ENCODE measurements around the gene ARPC1B.
A peak's percentile ranks its signal among the peaks of the same experiment; 100 is the strongest.
"Not testable (repeated sequence)": the region's sequence is repeated elsewhere in the genome, so short reads cannot be mapped to it uniquely, and the experiment has no call there.

The ARPC1B gene

DNA sequence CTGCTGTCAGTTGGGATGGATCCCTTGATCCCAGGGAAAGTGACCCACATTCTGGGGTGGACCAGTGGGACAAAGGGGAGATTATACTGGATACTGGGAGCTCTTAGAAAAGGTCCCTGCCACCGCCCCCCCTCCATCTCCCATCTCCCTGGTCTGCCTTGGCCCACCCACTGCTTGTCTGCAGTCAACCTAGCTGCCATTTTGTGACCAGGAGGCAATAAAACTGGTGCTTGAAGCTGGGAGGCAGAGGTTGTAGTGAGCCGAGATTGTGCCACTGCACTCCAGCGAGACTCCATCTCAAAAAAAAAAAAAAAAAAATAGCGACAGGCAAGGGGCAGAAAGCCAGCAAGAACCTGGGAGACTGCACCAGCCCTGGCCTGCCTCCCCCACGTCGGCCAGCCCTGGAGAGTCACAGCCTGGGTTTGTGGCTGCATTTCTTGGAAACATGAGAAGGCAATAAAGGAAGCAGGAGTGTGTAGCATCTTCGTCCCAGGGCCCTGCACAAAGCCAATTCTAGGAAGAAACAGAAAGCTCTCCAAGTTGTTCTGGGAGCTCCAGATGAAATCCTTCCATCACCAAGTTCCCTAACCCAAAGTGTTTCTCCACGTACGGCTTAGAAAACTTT lies 4.7 kb upstream of the ARPC1B start:
- no peak for DNase-seq

DNA sequence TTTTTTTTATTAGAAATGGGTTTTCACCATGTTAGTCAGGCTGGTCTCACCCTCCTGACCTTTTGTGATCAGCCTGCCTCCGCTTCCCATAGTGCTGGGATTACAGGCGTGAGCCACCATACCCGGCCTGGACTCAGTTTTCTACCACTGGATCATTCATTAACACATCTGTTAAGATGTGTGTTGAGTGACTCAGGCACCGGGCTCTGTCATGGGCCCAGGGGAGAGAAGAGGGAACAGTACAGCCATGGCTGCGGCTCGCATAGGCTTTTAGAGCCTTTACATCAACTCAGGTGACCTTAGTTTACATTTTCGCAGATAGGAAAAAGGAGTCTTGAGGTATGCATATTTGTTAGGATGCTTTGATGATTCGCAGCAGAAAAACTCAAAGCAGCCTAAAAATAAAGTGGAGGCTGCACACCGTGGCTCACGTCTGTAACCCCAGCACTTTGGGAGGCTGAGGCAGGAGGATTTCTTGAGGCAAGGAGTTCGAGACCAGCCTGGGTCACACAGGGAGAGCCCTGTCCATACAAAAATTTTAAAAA lies 3.1 kb upstream of the ARPC1B start:
- no peak for DNase-seq

DNA sequence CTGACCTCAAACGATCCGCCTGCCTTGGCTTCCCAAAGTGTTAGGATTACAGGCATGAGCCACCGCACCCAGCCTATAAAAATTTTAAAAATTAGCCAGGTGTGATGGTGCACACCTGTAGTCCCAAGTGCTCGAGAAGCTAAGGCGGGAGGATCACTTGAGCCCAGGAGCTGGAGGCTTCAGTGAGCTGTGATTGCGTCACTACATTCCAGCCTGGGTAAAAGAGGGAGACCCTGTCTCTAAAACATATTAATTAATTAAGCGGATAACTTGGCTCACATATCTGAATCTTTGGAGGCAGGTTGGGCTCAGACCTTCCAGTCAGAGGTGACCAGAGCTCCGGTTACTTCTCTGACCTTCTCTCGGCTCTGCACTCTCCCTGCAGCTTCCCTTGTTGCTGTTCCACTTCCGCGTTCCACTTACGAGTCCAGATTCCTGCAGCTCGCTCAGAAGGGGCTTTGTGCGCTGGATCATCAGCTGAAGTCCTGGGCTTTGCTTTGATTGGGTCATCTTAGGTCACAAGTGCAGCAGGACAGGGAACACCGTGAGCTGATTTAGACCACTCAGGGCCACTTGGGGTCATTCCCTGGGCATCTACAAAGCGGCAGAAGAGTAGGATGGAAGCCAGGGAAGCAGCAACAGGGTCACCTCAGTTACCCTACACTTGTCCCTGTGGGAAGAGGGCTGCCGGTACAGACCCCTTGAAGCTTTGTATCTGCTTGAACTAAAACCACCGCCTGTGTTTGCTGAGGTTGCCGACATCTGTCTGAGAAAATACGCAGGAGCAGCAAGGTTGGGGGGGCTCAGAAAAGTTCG lies 2.0 kb upstream of the ARPC1B start:
- no peak for DNase-seq

DNA sequence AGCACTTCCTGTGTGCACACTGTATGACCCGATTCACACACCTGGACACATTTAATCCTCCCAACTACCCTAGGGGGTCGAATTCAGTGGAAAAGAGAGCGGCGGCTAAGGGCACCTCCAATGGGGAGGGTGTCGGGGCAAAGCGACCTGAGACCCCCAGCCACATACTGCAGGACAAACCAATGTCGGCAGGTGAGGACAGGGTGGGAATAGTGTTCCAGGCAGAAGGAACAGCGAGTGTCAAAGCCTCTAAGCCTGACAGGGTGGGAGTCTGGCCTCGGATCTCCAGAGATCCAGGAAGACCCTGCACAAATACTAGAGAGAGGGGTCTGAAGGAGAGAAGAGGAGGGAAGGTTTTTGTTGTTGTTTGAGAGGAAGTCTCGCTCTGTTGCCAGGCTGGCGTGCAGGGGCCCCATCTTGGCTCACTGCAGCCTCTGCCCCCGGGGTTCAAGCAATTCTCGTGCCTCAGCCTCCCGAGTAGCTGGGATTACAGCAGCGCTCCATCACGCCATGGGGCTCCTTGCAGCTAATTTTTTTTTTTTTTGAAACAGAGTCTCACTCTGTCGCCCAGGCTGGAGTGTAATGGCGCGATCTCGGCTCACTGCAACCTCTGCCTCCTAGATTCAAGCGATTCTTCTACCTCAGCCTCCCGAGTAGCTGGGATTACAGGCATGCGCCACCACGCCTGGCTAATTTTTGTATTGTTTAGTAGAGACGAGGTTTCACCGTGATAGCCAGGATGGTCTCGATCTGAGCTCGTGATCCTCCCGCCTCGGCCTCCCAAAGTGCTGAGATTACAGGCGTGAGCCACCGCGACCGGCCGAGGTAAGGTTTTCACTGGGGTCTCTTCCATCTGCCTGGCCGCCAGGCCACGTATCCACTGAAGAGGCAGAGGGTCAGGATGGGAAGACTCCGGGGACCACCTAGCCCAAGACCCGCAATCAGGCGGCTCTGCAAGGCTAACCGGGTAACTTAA lies 1.2 kb upstream of the ARPC1B start:
- DNase-seq: no peak

DNA sequence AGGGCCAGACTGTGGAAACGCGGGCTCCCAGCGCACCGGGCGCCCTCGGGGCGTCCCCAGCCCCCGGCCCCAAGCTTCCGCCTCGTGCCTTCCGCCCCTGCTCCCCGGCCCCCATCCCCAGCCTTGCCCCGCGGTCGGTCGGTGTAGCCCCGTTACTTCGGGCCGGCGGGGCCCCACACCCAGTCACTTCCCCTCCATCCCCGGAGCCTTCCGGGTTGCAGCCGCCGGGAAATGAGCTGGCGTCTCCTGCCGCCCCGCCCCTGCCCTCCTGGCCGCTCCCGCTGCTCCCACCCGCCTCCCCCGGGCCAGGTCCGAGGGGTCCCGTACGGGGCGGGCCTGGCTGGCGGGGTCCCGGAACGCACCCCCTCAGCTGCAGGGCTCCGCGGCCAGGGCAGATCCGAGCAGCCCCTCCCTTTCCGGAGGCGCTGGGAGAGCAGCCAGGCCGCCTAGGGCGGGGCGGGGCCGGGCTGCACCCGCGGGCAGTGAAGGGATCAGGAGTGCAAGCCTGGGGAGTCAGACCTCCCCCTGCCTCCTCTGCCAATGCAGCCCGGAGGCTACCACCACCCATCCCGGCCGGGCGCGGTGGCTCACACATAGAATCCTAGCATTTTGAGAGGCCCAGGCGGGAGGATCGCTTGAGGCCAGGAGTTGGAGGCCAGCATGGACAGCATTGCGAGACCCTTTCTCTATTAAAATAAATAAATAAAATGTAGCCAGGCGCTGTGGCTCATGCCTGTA lies 709 bp downstream of the ARPC1B start:
- peak in 1 of 2 donors; percentile 55 for DNase-seq

DNA sequence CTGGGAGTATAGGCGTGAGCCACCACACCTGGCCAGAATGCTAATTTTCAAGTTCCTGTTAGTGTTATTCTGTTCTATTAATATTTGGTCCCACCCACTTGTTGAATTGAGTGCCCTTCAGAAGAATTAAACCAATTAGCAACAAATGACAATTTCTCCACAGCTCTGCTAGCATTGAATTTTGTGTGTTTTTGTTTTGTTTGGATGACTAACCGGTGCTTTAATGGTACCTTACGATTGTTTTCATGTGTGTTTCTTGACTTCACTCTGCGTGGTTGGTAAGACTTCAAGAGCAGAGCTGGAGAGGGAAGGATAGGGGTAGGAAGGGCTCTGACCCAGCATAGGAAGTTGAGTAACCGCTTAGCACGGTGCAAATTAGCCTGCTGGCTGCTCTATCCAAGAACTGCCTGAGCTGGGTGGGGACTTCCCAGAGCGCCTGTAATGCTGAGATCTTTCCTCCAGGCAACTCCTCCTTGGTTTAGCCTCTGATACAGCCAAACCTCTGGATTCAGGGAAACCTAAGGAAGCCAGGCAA lies 4.6 kb downstream of the ARPC1B start:
- peak in 1 of 2 donors; percentile 18 for DNase-seq

DNA sequence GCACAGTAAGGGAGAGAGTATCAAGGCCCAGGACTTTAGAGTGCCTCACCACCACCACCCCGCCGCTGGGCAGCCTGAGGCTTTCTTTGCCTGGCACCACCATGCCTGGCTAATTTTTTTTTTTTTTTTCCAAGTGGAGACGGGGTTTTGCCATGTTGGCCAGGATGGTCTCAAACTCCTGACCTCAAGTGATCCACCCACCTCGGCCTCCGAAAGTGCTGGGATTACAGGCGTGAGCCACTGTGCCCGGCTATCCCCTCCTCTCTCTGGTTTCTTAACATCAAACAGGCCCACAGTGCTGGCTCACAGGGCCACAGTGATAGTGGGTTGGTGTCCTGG lies 5.1 kb downstream of the ARPC1B start:
- not testable (repeated sequence) for DNase-seq

DNA sequence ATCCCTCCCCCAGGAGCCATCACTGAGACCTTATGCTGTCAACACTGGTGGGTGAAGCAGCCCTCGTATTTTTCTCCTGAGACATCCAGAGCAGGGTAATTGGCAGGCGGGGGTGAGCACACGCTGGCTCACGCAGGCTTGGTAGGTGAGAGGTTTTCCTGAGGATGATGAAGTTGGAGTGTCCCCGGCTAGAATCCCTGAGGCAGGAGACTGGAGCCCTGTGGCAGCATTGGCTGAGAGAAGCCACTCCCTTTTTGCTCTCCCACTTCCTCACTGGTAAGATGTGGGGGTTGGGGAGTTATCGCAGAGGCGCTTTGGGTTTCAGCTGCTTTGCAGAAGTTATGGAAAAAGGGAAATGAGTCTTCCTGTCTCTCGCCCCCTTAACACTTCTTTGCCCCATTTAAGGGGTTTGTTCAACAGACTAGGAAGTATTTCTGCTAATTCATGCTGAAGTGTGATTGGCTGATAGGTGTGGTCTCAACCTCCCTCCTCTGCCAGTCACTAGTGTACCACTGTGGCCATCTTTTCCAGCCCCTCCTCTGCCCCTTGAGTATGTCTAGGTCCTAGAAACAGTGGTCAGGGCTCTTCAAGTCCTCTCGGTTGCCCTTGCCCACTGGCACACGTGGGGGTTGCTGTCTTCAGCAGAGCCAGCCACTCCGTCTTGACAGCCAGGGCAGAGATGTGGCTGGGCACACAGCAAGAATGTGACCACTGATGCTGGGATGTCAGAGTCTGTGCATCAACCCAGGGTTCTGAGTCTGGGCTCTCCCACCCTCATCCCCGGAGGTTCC lies 5.7 kb downstream of the ARPC1B start:
- DNase-seq: peak; percentile 39 to 68

DNA sequence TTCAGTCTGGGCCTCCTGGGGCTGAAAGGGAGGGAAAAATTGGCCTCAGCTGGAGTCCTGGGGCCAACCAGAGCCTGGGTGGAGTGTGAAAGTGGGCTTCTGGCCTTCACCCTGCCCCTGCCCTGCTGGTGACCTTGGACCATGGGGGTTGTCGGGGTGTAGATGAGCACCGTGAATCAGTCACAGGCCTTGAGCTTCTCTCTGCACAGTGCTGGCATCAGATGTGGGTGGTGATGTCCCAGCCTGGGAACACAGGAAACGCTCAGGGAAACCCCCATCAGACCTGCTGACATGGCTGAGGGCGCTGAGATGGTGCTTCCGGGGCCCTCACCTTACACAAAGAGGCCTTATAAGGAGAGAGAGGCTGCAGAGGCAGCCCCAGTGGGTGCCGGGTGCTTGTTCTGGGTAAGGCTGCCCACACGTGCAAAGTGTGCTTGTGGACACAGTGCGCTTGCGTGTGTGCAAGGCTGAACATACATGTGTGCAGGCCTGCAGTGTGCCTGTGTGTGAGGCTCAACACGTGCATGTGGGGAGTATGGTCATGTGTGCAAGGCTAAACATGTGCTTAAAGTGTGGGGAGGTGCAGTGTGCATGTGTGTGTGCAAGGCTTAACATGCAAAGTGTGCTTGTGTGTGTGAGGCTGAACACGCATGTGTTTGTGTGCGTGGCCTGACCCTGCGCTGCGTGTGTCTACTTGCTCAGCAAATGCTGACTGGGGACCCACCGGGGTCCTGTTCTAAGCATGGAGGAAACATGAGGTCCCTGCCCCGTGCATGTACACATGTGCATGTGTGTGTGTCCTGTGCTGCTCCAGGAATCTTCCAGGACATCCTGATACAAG lies 6.5 kb downstream of the ARPC1B start:
- no peak for DNase-seq

DNA sequence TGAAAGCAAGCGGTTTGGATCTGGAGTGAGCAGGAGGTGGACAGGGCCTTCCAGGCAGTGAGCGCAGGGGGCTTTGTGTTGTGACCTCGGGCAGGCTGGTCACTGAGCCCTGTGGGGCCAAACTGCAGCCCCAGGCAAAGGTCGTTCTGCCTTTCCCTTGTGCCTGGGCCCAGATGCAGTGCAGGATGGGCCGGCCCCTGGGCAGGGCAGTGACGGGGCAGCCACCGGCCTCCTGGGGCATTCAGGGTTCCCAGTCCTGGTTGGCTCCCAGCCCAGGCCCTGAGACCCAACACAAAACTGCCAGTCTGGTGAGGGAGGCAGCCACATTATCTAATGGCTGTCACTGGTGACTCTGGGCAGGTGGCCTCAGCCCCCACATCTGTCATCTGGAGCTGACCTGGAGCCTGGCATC lies 7.1 kb downstream of the ARPC1B start:
- DNase-seq: no peak

DNA sequence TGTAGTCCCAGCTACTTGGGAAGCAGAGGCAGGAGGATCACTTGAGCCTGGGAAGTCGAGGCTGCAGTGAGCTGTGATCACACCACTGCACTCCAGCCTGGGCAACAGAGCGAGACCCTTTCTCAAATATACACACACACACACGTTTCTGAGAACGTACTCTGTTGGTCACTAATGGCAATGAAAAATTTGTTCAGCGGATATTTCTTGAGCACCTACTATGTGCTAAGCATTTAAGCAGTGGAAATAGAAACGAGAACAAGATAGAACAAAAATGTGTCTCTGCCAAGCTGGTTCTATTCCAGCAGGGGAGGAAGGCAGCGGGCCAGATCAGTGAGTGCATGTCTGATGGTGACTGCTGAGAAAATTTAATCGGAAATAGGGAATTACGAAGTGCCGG lies 8.7 kb downstream of the ARPC1B start:
- DNase-seq: no peak

DNA sequence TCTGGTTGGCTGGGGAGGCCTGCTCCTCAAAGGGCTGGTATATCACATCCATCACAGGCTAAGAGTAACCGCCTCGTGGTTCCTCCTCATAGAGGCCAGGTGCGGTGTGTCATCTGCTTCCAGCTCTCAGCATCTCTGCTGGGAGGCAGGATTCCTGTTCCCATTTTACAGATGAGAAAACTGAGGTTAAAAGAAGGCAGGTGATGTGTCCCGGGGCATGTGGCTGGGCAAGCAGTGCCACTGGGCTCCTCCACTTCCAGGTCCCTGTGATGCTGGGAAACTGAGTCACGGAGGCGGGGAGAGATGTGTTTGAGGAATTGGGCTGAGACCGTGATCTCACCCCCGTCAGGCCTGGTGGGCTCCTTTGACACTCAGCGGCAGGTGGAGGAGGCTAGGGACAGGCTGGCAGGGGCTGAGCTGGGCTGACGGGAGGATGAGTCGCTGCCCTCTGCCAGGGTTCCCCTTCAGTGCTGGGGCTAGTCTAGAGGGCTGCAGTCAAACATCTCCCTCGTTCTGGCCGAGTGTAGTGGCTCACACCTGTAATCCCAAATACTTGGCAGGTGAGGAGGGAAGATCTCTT lies 9.4 kb downstream of the ARPC1B start:
- DNase-seq: no peak

DNA sequence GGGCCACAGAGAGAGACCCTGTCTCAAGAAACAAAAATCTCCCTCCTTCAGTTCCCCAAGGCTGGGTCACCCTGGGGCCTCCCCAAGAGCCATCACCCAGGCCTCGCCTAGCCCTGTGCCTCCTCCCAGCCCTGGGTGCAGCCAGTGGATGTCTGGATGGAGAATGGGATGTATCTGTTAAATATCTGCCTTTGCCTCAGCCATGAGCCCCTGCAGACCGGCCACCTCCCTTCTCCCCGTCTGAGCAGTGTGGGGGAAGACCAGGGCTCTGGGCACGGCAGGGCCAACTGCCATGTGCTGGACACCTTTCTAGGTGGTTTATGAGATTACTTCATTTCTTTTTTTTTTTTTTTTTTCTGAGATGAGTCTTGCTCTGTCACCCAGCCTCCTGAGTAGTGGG lies 10.0 kb downstream of the ARPC1B start:
- no peak for DNase-seq

DNA sequence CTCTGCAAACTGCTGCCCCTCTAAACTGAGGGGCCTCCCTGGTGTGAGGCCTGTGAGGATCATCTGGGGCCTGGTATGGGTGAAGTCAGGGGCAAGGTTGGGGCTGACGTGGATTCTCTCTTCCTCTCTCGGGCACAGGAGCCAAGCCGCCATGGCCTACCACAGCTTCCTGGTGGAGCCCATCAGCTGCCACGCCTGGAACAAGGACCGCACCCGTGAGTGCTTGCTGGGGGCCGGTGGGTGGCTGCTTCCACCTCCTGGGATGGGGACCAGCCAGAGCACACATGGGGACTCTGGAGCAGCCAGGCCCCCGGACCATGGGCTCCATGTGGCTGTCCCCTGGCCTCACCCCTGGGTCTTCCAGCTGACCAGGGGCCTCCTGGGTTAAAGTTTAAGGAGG lies 11.0 kb downstream of the ARPC1B start:
- no peak for DNase-seq

DNA sequence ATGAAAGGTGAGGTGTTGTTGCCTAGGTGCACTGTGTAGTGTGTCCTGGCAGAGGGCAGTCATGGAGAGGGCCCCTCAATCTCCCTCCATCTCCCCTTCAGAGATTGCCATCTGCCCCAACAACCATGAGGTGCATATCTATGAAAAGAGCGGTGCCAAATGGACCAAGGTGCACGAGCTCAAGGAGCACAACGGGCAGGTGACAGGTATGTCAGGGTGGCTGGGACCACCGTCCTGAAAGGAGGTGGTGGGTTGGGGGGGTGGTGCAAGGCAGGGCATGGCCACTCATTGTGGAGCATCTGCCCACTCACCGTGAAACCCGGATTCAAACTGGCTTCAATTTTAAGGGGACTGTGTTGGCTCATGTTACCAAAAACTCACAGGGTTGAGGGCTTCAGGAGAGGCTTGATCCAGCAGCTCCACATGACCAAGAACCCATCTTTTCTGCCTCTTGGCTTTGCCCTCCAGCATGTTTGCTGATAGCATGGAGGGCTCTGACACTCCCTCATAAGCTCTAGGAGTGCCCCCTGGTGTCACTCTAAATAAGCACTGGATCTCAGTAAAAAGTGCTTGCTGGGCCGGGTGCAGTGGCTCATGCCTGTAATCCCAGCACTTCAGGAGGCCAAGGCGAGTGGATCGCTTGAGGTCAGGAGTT lies 12.2 kb downstream of the ARPC1B start:
- no peak for DNase-seq

DNA sequence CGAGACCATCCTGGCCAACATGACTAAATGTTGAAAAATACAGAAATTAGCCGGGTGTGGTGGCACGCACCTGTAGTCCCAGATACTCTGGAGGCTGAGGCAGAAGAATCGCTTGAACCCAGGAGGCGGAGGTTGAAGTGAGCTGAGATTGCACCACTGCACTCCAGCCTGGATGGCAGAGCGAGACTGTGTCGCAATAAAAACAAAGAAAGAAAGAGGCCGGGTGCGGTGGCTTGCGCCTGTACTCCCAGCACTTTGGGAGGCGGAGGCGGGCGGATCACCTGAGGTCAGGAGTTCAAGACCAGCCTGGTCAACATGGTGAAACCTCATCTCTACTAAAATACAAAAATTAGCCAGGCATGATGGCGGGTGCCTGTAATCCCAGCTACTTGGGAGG lies 12.7 kb downstream of the ARPC1B start:
- DNase-seq: not testable (repeated sequence)

DNA sequence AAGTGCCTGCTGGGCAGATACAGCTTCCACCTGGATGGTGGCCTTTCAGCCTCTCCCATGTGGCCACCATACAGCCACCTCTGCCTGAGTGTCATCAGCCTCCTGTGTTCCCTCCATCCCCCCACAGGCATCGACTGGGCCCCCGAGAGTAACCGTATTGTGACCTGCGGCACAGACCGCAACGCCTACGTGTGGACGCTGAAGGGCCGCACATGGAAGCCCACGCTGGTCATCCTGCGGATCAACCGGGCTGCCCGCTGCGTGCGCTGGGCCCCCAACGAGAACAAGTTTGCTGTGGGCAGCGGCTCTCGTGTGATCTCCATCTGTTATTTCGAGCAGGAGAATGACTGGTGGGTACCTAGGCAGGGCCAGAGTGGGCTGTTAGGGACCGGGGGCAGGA lies 13.4 kb downstream of the ARPC1B start:
- DNase-seq: no peak

DNA sequence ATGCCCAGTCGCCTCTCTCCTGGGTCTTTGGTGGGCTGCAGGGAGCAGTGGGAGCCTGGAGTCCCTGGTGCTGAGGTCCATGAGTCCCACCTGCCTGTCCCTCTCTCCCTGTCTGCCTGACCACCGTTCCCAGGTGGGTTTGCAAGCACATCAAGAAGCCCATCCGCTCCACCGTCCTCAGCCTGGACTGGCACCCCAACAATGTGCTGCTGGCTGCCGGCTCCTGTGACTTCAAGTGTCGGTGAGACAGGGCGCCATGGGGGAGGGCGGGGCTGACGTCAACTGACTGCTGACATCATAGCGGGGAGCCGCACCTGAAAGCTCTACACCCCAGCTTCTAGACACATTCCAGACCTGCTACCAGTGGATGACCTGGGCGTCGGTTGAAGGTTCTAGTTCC lies 15.2 kb downstream of the ARPC1B start:
- DNase-seq: no peak

DNA sequence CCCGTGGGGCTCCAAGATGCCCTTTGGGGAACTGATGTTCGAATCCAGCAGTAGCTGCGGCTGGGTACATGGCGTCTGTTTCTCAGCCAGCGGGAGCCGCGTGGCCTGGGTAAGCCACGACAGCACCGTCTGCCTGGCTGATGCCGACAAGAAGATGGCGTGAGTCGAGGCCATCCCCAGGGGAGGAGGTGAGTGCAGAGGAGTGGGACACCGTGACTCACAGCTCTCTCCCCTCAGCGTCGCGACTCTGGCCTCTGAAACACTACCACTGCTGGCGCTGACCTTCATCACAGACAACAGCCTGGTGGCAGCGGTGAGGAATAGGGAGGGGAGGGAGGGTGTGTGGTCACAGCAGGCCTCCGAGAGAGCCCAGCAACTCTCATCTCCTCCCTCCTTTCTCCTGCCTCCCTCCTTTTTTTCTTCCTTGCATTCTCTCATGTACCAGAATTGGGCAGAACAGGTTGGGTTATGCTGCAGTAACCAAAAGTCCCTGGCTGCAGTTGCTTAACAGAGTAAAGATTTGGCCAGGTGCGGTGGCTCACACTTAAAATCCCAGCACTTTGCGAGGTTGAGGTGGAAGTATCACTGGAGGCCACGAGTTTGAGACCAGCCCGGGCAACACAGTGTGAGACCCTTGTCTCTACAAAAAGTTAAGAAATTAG lies 16.5 kb downstream of the ARPC1B start:
- no peak for DNase-seq
